Activated CD4-positive, alpha-beta T cell treated with anti-CD3 and anti-CD28 coated beads for 48 hours (primary cell): ENCODE data around the gene CTSL.

Source experiments
- DNase-seq: peaks from one replicate; pipeline ENCODE4 v3.0.0-alpha.2; 2020

The CTSL gene

DNA sequence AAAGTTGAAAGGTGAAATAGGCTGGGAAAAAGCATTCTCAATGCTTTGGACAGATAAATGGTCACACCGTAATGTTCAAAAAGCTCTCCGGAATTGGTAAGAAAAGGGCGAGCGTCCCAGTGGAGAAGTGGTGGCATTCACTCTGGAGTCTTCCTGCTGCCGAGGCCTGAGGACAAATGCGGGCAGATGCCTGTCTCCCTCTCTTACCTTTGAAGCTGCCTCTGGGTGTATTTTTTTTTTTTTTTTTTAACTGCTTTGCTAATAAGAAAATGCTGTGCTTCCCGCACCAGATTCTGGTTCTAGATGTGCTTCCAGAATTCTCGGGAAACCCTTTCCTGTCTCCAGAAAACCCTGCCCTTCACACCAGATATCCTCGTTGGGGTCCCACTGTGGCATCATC is 24.4 kb upstream of the CTSL start:
- DNase-seq: no peak

DNA sequence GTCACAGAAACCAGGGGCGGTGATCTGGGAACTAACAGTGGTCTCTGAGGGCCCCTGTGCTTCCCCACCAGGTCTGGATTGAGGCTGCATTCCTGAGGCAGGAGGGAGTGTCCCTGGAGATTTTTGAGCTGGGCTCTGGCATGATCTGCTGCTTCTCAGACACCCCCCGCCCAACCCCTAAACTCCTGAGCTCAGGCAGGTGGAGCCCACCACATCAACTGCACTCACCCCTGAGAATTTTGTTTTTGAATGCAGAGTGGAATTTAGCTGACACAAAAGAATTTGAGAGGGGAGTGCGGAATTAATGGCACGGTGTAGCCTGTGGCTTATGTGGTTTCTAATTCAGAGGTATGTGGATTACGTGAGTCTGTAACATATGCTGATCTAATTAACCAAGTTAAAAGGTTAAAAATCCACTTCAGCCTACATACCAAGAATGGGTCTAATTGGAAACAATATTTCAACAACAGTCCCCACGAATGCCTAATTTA is 23.9 kb upstream of the CTSL start:
- DNase-seq: no peak

DNA sequence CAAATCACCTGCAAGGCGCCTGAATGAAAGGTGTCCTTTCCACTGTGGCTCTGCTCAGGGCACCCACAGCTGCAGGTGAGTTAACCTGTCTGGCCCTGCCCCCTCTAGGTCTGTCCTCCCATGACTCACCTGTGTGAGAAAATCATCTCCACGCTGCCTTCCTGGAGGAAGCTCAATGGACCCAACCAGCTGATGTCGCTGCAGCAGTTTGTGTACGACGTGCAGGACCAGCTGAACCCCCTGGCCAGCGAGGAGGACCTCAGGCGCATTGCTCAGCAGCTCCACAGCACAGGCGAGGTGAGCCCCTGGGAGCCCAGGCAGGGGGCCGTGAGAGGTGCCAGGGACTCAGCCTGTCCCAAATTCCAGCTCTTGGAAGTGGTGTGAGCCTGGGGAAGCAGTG is 23.0 kb upstream of the CTSL start:
- DNase-seq: no peak

DNA sequence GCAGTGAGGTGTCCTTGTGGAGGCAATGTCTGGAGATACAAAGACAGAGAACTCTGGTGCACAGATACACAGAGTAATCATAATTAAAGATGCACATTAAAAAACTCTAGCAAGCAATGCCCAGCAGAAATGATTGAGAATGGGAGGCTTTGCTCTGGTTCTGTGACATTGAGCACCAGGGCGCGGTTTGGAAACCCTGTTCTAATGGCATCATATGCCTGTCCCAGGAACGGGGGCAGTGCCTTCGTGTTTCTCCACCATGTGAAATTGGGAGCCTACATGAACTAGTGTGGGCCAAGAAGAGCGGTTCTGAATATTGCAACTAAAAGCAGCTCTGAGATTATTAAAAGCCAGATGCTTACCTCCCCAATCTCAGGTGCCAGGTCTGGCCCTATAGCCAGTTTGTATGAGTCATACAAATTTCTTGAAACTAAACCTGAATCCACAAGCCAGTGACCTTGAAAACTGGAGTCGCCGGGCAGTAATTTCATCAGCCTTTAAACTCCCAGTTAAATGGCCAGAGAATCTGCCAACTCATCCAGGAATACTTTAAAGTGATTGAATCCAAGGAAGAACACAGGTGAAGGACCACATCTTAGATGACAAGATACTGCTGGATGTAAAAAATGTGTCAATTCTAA is 22.2 kb upstream of the CTSL start:
- no peak for DNase-seq

- DNase-seq: no peak
Measured at GRCh38 chr9:87704342-87704741, 21.6 kb upstream of the CTSL start.

DNA sequence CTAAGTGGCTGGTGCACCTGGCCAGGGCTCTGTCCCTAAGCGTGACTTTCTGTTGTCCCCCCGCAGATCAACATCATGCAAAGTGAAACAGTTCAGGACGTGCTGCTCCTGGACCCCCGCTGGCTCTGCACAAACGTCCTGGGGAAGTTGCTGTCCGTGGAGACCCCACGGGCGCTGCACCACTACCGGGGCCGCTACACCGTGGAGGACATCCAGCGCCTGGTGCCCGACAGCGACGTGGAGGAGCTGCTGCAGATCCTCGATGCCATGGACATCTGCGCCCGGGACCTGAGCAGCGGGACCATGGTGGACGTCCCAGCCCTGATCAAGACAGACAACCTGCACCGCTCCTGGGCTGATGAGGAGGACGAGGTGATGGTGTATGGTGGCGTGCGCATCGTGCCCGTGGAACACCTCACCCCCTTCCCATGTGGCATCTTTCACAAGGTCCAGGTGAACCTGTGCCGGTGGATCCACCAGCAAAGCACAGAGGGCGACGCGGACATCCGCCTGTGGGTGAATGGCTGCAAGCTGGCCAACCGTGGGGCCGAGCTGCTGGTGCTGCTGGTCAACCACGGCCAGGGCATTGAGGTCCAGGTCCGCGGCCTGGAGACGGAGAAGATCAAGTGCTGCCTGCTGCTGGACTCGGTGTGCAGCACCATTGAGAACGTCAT is 19.7 kb upstream of the CTSL start:
- DNase-seq: no peak

- no peak for DNase-seq
Measured at GRCh38 chr9:87707805-87708506, 18.0 kb upstream of the CTSL start.

DNA sequence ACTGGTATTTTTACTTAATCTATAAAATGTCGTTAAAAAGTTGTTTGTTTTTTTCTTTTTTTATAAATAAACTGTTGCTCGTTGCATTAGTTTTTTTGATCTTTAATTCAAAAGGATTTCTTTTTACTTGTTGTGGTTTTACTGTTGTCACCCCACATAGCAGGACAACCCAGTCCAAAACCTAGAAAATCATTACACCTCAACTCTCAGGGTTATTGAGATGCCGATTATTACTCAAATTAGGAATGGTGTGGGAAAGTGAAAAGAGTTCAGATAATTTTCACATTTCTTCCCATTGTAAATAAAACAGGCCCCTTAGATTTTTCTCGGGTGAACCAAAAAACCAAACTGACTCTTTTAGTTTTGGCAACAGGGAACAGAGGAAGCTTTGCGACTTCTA is 17.4 kb upstream of the CTSL start:
- DNase-seq: no peak

DNA sequence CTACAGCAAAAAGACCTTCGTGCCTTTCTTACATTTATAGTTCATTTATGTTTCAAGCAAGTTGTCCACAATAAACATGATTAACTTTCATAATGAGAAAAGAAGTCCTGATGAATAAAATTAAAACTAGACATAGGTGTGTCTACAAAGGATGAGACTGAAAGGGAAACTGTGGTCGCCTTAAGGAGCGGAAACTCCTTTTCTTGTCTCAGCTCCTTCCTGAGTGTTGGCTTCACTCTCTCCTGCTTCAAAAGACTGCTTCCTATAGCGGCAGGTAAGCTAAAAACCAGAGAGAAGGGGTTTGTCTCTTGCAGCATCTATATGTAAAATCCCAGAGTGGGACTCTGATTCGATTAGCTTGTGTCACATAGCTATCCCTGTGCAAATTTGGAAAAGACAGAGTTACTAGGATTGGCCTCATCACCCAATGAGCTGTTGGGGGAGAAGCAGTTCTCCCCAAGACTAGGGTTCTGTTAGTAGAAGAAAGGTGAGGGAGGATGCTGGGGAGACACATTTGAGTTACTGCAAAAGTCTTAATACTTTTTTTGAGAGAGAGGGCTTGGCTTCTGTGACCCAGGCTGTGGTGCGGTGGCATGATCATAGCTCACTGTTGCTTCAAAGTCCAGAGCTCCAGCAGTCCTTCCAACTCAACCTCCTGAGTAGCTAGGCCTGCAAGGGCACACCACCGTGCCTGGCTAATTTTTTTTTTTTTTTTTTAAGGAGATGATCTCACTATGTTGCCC is 16.8 kb upstream of the CTSL start:
- peak; percentile 40 for DNase-seq

GRCh38 chr9:87710443-87710842 is 15.5 kb upstream of the CTSL start:
- DNase-seq: no peak

- DNase-seq: peak; percentile 16
Measured at GRCh38 chr9:87711857-87712800, 13.8 kb upstream of the CTSL start.

DNA sequence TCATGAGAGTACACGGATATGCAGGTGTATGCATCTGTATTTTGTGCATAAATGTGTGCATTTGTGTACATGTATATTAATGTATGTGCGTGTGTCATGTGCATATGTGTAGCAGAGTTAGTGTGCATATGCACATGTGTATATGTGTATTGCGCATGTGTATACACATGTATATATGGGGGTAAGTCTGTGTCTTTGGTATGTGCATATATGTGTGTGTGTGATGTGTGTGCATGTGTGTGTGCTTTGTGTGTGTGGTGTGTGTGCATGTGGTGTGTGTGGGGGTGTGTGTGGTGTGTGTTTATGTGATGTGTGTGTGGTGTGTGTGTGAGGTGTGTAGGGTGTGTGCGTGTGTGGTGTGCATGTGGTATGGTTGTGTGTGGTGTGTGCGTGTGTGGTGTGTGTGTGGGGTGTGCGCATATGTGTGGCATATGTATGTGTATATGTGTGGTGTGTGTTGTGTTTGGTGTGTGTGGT is 13.1 kb upstream of the CTSL start:
- no peak for DNase-seq

GRCh38 chr9:87713278-87713987 is 12.5 kb upstream of the CTSL start:
- peak; percentile 72 for DNase-seq

- no peak for DNase-seq
Measured at GRCh38 chr9:87713988-87714330, 12.0 kb upstream of the CTSL start.

DNA sequence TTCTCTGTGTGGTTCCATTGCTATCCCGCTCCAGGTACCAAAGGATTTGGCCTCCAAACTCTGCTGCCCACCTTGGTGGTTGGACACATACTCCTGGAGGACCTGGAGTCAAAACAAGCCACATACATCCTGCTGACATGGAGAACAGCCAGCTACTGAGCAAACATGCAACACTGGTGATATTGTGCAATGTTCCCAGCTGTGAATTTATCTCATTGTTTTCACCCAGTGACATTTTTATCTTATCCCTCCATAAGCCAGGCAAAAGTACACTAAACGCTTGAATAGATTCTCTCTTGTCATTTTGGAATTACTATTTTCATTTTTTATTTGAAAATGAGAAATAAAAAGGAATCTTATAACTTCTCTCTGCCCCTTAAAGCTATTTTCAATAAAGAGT is 11.1 kb upstream of the CTSL start:
- no peak for DNase-seq

GRCh38 chr9:87716141-87716540 is 9.8 kb upstream of the CTSL start:
- DNase-seq: no peak

- no peak for DNase-seq
Measured at GRCh38 chr9:87717456-87717855, 8.5 kb upstream of the CTSL start.

GRCh38 chr9:87718231-87718630 is 7.7 kb upstream of the CTSL start:
- no peak for DNase-seq

GRCh38 chr9:87718852-87719612 is 6.9 kb upstream of the CTSL start:
- DNase-seq: no peak

GRCh38 chr9:87720173-87720572 is 5.7 kb upstream of the CTSL start:
- no peak for DNase-seq
